Panc1 (cell line): ENCODE data around the gene MYO3B. TPM values are rescaled to one million over a fixed set of nuclear protein-coding genes. Genes with fewer than 3 reads are reported as not detected.
"Not testable (repeated sequence)": the region's sequence is repeated elsewhere in the genome, so short reads cannot be mapped to it uniquely, and the experiment has no call there.

Experiments used
- ATAC-seq: fragments of 200-7000 bp; cut with Tn5 transposase; 2 replicates; pipeline ENCODE4 v1.9.1; 2020; ENCODE audit warnings: mild to moderate bottlenecking, moderate library complexity
- BruUV-seq: library from RNA; stranded (reverse); fragments of 400-500 nt; replicated peaks from 2 replicates; lab custom pipeline; 2021; lab: Mats Ljungman, UMichigan
- CTCF ChIA-PET: fragments of 300-600 bp; sonication (Branson Sonifier 250); formaldehyde crosslinking; loops from one replicate; lab custom pipeline; 2022; ENCODE audit warnings: antibody characterized with exemption; lab: Charles Lee
- POLR2A ChIA-PET: fragments of 300-600 bp; sonication (Branson Sonifier 250); formaldehyde crosslinking; loops from one replicate; lab custom pipeline; 2022; ENCODE audit warnings: antibody characterized with exemption; lab: Charles Lee
- DNase-seq: peaks from one replicate; pipeline ENCODE4 v3.0.0-alpha.2; 2010; ENCODE audit warnings: low read depth, low spot score
- H3K27ac ChIP-seq: 2 replicates; pipeline ENCODE4 v1.5.1; 2011; ENCODE audit warnings: mild to moderate bottlenecking, low read length, inconsistent platforms
- H3K27me3 ChIP-seq: fragments of 200-500 bp; sonication (Bioruptor generic); 2 replicates; pipeline ENCODE4 v1.6.0; 2014; ENCODE audit warnings: low read length, inconsistent platforms; ENCODE audit not compliant: control insufficient read depth, insufficient read depth
- H3K36me3 ChIP-seq: fragments of 200-500 bp; sonication (Bioruptor generic); 2 replicates; pipeline ENCODE4 v1.5.1; 2014; ENCODE audit warnings: inconsistent platforms, mild to moderate bottlenecking, low read length, moderate library complexity; ENCODE audit not compliant: control insufficient read depth, insufficient read depth
- H3K4me1 ChIP-seq: 2 replicates; pipeline ENCODE4 v1.5.1; 2011; ENCODE audit warnings: inconsistent platforms, mild to moderate bottlenecking, low read length, moderate library complexity; ENCODE audit not compliant: control insufficient read depth, insufficient read depth
- H3K4me3 ChIP-seq, 2 experiments: 2 replicates each; pipeline ENCODE4 v1.5.1; 2011 to 2012; ENCODE audit warnings: low read depth in 2 of 2, low read length in 2 of 2, mild to moderate bottlenecking in 2 of 2, inconsistent platforms in 1 of 2, moderate library complexity in 1 of 2
- H3K9me3 ChIP-seq: fragments of 200-500 bp; sonication (Bioruptor generic); 2 replicates; pipeline ENCODE4 v1.5.1; 2014; ENCODE audit warnings: low read depth, mild to moderate bottlenecking, inconsistent platforms, low read length, moderate library complexity; ENCODE audit not compliant: control insufficient read depth, insufficient read depth
- CTCF ChIP-seq: fragments of 450-650 bp; IDR thresholded peaks from 2 replicates; pipeline ENCODE4 v1.5.1; 2017; ENCODE audit warnings: mild to moderate bottlenecking
- POLR2AphosphoS5 ChIP-seq: IDR thresholded peaks from 2 replicates; pipeline ENCODE4 v1.6.1; 2012; ENCODE audit warnings: mild to moderate bottlenecking, low read depth, low read length, moderate library complexity
- REST ChIP-seq, 2 experiments: IDR thresholded peaks; 2 replicates each; pipeline ENCODE4 v1.6.1; 2011 to 2012; ENCODE audit warnings: low read depth in 2 of 2, control low read depth in 1 of 2, low read length in 1 of 2, mild to moderate bottlenecking in 1 of 2, moderate library complexity in 1 of 2; ENCODE audit not compliant: insufficient read depth in 1 of 2
- SIN3A ChIP-seq: IDR thresholded peaks from 2 replicates; pipeline ENCODE4 v1.6.1; 2012; ENCODE audit warnings: low read depth, mild to moderate bottlenecking, low read length, moderate library complexity, borderline replicate concordance; ENCODE audit not compliant: insufficient read depth
- TCF7L2 ChIP-seq: IDR thresholded peaks from 2 replicates; pipeline ENCODE4 v1.6.1; 2011; ENCODE audit warnings: mild to moderate bottlenecking, low read depth, low read length, inconsistent platforms
- in situ Hi-C: cut with HindIII; loops from 2 replicates; pipeline ENCODE4 v1.10.0; 2016; ENCODE audit warnings: low sequenced_read_pairs, low pct_unique_long_range_greater_than_20kb
- intact Hi-C: fragments of 100-400 bp; cut with micrococcal nuclease; formaldehyde crosslinking; loops from one replicate; pipeline ENCODE4 v1.10.0; 2022; ENCODE audit not compliant: unreplicated experiment
- total RNA-seq: library from RNA; stranded (reverse); gene quantifications from one replicate; pipeline ENCODE4 v1.2.1, GENCODE V29; 2021; ENCODE audit not compliant: unreplicated experiment

Gene MYO3B
- total RNA-seq, 1 experiment from 2014 or later = 0.05 TPM

DNA sequence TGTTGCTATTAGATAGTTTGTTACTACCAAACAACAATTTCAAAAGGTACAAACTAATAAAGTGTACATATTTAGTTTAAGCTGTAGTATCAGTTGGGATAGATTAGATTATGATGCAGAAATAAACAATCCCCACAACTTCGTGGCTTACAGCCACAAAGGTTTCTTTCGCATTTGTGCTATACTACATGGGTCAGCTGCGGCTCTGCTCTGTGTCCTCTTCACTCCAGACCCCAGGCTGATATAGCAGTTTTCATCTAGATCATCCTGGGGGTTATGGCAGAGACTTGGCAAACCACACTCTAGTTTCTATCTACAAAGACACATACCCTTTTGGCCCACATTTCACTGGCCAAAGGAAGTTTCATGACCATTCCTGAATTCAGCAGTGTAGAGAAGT is 429.2 kb downstream of the MYO3B start:
- in situ Hi-C loops = no loop called here
- H3K4me1 ChIP-seq = no peaks in the 10 kb centered on the region
- ChIA-PET CTCF (no interaction called here), POLR2A (no interaction called here)
- DNase-seq (no peak), ATAC-seq (no peak)
- no TSS peak for BruUV-seq
- H3K9me3 ChIP-seq = no peaks in the 10 kb centered on the region
- no peaks in the 10 kb centered on the region; the same call in 1 of the 2 replicates for H3K36me3 ChIP-seq
- no peak overlapping the region for H3K4me3 ChIP-seq
- no peak for TF ChIP-seq CTCF
- no peak for TF ChIP-seq POLR2AphosphoS5
- no peak for TF ChIP-seq REST (IDR thresholded peaks at IDR 0.05; ENCODE audit: insufficient read depth in 1 of 2, low read depth in 2 of 2, low read length in 1 of 2)
- no peak for TF ChIP-seq TCF7L2
- no peak for TF ChIP-seq SIN3A
- H3K27me3 ChIP-seq = peaks cover 9% of the 10 kb centered on the region; the same call in 1 of the 2 replicates
- intact Hi-C loops = no loop called here
- H3K27ac ChIP-seq = no peak overlapping the region

GRCh38 chr2:170610615-170611014 is 432.7 kb downstream of the MYO3B start:
- peaks cover 6% of the 10 kb centered on the region; the same call in 1 of the 2 replicates for H3K27me3 ChIP-seq
- no peaks in the 10 kb centered on the region for H3K9me3 ChIP-seq
- intact Hi-C loops = no loop called here
- ATAC-seq (no peak), DNase-seq (no peak)
- H3K4me3 ChIP-seq = no peak overlapping the region
- POLR2A ChIA-PET = no interaction called here
- in situ Hi-C loops = no loop called here
- CTCF ChIA-PET = no interaction called here
- H3K27ac ChIP-seq = no peak overlapping the region
- no peaks in the 10 kb centered on the region for H3K4me1 ChIP-seq
- TF ChIP-seq POLR2AphosphoS5 = no peak
- TF ChIP-seq TCF7L2 = no peak
- no peak for TF ChIP-seq REST (IDR thresholded peaks at IDR 0.05; ENCODE audit: insufficient read depth in 1 of 2, low read depth in 2 of 2, low read length in 1 of 2)
- no peak for TF ChIP-seq CTCF
- no TSS peak for BruUV-seq
- no peaks in the 10 kb centered on the region; the same call in 1 of the 2 replicates for H3K36me3 ChIP-seq

DNA sequence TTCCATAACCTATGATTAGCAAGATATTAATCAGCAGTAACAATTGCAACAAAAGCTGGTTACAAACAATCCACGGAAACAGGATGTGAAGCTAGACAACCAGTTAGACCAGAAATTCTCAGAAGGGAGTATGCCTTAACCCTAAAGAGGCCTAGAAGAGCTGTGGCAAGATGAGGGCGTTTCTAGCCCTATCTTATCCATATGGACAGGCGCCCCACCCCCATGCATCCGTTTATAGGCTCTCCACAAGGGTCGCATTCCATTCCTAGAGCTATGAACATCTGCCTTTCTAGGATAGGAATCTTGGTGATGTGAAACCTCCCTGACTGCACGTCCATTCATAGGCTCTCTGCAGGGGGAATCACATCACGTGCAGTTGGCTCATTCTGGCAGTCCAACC is 441.0 kb downstream of the MYO3B start:
- H3K4me3 ChIP-seq, ATAC-seq, H3K27me3 ChIP-seq, H3K9me3 ChIP-seq, H3K4me1 ChIP-seq, CTCF ChIA-PET, BruUV-seq, H3K27ac ChIP-seq, H3K36me3 ChIP-seq, intact Hi-C loops, DNase-seq, in situ Hi-C loops: not testable (repeated sequence)
- POLR2A ChIA-PET = interaction anchor here (0.8 kb wide), 1 partner anchor 168 kb away, joined by 6 read pairs; no protein-coding TSS in a partner anchor

GRCh38 chr2:170635094-170635493 is 457.1 kb downstream of the MYO3B start:
- H3K27ac ChIP-seq, H3K4me3 ChIP-seq, H3K9me3 ChIP-seq, intact Hi-C loops, ATAC-seq, H3K36me3 ChIP-seq, POLR2A ChIA-PET, H3K27me3 ChIP-seq, CTCF ChIA-PET, H3K4me1 ChIP-seq, in situ Hi-C loops, BruUV-seq, DNase-seq: not testable (repeated sequence)
